HCT116 (cell line): ENCODE data around the gene WNT7B. TPM values are rescaled to one million over a fixed set of nuclear protein-coding genes. Genes with fewer than 3 reads are reported as not detected.

ENCODE experiments used
- ATAC-seq: fragments of 200-7000 bp; cut with Tn5 transposase; 2 replicates; pipeline ENCODE4 v1.9.1; 2020; ENCODE audit warnings: mild to moderate bottlenecking, moderate library complexity
- BruUV-seq: library from RNA; stranded (reverse); fragments of 400-500 nt; replicated peaks from 2 replicates; lab custom pipeline; 2021; lab: Mats Ljungman, UMichigan
- CTCF ChIA-PET: fragments of 300-600 bp; sonication (Branson Sonifier 250); formaldehyde crosslinking; loops from one replicate; lab custom pipeline; 2021; ENCODE audit warnings: antibody characterized with exemption; lab: Charles Lee
- POLR2A ChIA-PET: fragments of 300-600, 350-600 bp; sonication (Branson Sonifier 250); formaldehyde crosslinking; loops from one replicate; lab custom pipeline; 2021; ENCODE audit warnings: antibody characterized with exemption; lab: Charles Lee
- RAD21 ChIA-PET, 2 experiments: fragments of 300-600 bp; sonication (Branson Sonifier 250); formaldehyde crosslinking; loops; one replicate each; lab custom pipeline; 2023; ENCODE audit warnings: low total read pairs in 2 of 2; ENCODE audit not compliant: uncharacterized antibody in 2 of 2, unreplicated experiment in 2 of 2, low non-redundant PET in 1 of 2; lab: Charles Lee
- DNase-seq: peaks from one replicate; pipeline ENCODE4 v3.0.0-alpha.2; 2010; ENCODE audit warnings: low read depth, low spot score
- H2AFZ ChIP-seq: fragments of 200-600 bp; shearing (Covaris generic), sonication (generic); 2 replicates; pipeline ENCODE4 v1.6.1; 2017; ENCODE audit warnings: low read depth, mixed run types, mixed read lengths, antibody characterized with exemption, low read length; ENCODE audit not compliant: poor library complexity, severe bottlenecking
- H3K27ac ChIP-seq: 2 replicates; pipeline ENCODE4 v1.5.1; 2012; ENCODE audit warnings: low read depth, low read length
- H3K27me3 ChIP-seq: fragments of 200-600 bp; sonication (generic); 2 replicates; pipeline ENCODE4 v1.6.1; 2016; ENCODE audit warnings: mixed run types, low read length, mixed read lengths; ENCODE audit not compliant: insufficient read depth
- H3K36me3 ChIP-seq, 2 experiments: fragments of 200-500 bp in 1 of 2; fragments of 200-600 bp in 1 of 2; sonication (Bioruptor generic) in 1 of 2; sonication (generic) in 1 of 2; 2 replicates each; pipeline versions ENCODE4 v1.5.1 to v1.6.1; 2014 to 2016; ENCODE audit warnings: low read length in 2 of 2, inconsistent platforms in 1 of 2, mixed read lengths in 1 of 2, mixed run types in 1 of 2; ENCODE audit not compliant: insufficient read depth in 2 of 2, control insufficient read depth in 1 of 2
- H3K4me1 ChIP-seq, 2 experiments: fragments of 200-600 bp in 1 of 2; sonication (generic) in 1 of 2; 2 replicates each; pipeline versions ENCODE4 v1.5.1 to v1.6.1; 2012 to 2017; ENCODE audit warnings: low read length in 2 of 2, inconsistent platforms in 1 of 2, mild to moderate bottlenecking in 1 of 2, mixed read lengths in 1 of 2, mixed run types in 1 of 2, moderate library complexity in 1 of 2; ENCODE audit not compliant: insufficient read depth in 2 of 2, control insufficient read depth in 1 of 2
- H3K4me2 ChIP-seq: fragments of 200-600 bp; sonication (generic); 2 replicates; pipeline ENCODE4 v1.6.1; 2017; ENCODE audit warnings: mixed run types, low read length, mixed read lengths
- H3K4me3 ChIP-seq, 2 experiments: fragments of 200-600 bp in 1 of 2; sonication (generic) in 1 of 2; replicated peaks in 1 of 2; 2 replicates each; pipeline ENCODE4 v1.5.1; 2011 to 2016; ENCODE audit warnings: low read length in 2 of 2, control low read depth in 1 of 2, low read depth in 1 of 2, mild to moderate bottlenecking in 1 of 2, mixed read lengths in 1 of 2, mixed run types in 1 of 2
- H3K79me2 ChIP-seq: fragments of 200-600 bp; sonication (generic); 2 replicates; pipeline ENCODE4 v1.6.1; 2017; ENCODE audit warnings: mild to moderate bottlenecking, mixed run types, low read length, moderate library complexity, mixed read lengths; ENCODE audit not compliant: insufficient read depth
- H3K9ac ChIP-seq: fragments of 200-600 bp; sonication (generic); 2 replicates; pipeline ENCODE4 v1.6.1; 2016; ENCODE audit warnings: low read length, mixed read lengths
- H3K9me2 ChIP-seq: fragments of 200-600 bp; sonication (generic), shearing (Covaris generic); 2 replicates; pipeline ENCODE4 v1.6.1; 2017; ENCODE audit warnings: mixed run types, mild to moderate bottlenecking, moderate library complexity; ENCODE audit not compliant: insufficient read depth
- H3K9me3 ChIP-seq, 2 experiments: fragments of 200-500 bp in 1 of 2; fragments of 200-600 bp in 1 of 2; sonication (Bioruptor generic) in 1 of 2; sonication (generic) in 1 of 2; 2 replicates each; pipeline ENCODE4 v1.6.1; 2014 to 2017; ENCODE audit warnings: low read length in 2 of 2, mixed read lengths in 2 of 2, inconsistent platforms in 1 of 2, low read depth in 1 of 2, mild to moderate bottlenecking in 1 of 2, mixed run types in 1 of 2, moderate library complexity in 1 of 2; ENCODE audit not compliant: control insufficient read depth in 1 of 2, insufficient read depth in 1 of 2
- H4K20me1 ChIP-seq: fragments of 200-600 bp; sonication (generic), shearing (Covaris generic); 2 replicates; pipeline ENCODE4 v1.6.1; 2017; ENCODE audit warnings: mixed run types, mild to moderate bottlenecking, moderate library complexity; ENCODE audit not compliant: insufficient read depth
- ATF3 ChIP-seq: IDR thresholded peaks from 2 replicates; pipeline ENCODE4 v1.6.1; 2012
- CBX3 ChIP-seq: IDR thresholded peaks from 2 replicates; pipeline ENCODE4 v1.6.1; 2012; ENCODE audit warnings: low read depth
- CTCF ChIP-seq, 3 experiments: fragments of 200-600 bp in 1 of 3; sonication (generic) in 1 of 3; IDR thresholded peaks in 2 of 3; conservative IDR thresholded peaks in 1 of 3; 2 replicates each; pipeline ENCODE4 v1.5.1; 2012 to 2017; ENCODE audit warnings: low read depth in 2 of 3, low read length in 2 of 3, antibody characterized with exemption in 1 of 3, borderline replicate concordance in 1 of 3, control low read depth in 1 of 3, mild to moderate bottlenecking in 1 of 3, mixed read lengths in 1 of 3, mixed run types in 1 of 3, moderate library complexity in 1 of 3; ENCODE audit not compliant: insufficient read depth in 1 of 3
- EZH2phosphoT487 ChIP-seq: fragments of 200-600 bp; IDR thresholded peaks from 2 replicates; pipeline ENCODE4 v1.6.1; 2018; ENCODE audit warnings: antibody characterized with exemption, borderline replicate concordance
- FOSL1 ChIP-seq: IDR thresholded peaks from 2 replicates; pipeline ENCODE4 v1.6.1; 2012; ENCODE audit warnings: low read depth
- MAX ChIP-seq: IDR thresholded peaks from 2 replicates; pipeline ENCODE4 v1.6.1; 2012
- RAD21 ChIP-seq: IDR thresholded peaks from 2 replicates; pipeline ENCODE4 v1.6.1; 2012; ENCODE audit warnings: low read depth, mild to moderate bottlenecking
- SRF ChIP-seq: IDR thresholded peaks from 2 replicates; pipeline ENCODE4 v1.6.1; 2012; ENCODE audit warnings: low read depth
- ZBTB33 ChIP-seq: IDR thresholded peaks from 2 replicates; pipeline ENCODE4 v1.6.1; 2011; ENCODE audit warnings: mild to moderate bottlenecking, low read length, moderate library complexity; ENCODE audit not compliant: insufficient replicate concordance; ENCODE audit errors: extremely low read depth
- ZFX ChIP-seq: fragments of 450-650 bp; IDR thresholded peaks from 2 replicates; pipeline ENCODE4 v1.6.1; 2017
- intact Hi-C: fragments of 100-400 bp; cut with micrococcal nuclease; formaldehyde crosslinking; loops from 2 replicates; pipeline ENCODE4 v1.10.0; 2022
- total RNA-seq: library from RNA; stranded (reverse); gene quantifications from one replicate; pipeline ENCODE4 v1.2.1, GENCODE V29; 2021; ENCODE audit not compliant: unreplicated experiment

The WNT7B gene
- total RNA-seq, 1 experiment from 2014 or later, result 10.5 TPM

- no peak overlapping the region for H3K27ac ChIP-seq
- ATAC-seq (no peak), DNase-seq (no peak)
- H3K9me2 ChIP-seq, result no peaks in the 10 kb centered on the region
- ChIA-PET POLR2A (no interaction called here), CTCF (no interaction called here)
- no peaks in the 10 kb centered on the region for H3K4me1 ChIP-seq
- no peak overlapping the region for H3K9ac ChIP-seq
- no peaks in the 10 kb centered on the region for H4K20me1 ChIP-seq
- H3K4me2 ChIP-seq, result no peak overlapping the region
- BruUV-seq, result no TSS peak
- intact Hi-C loops, result no loop called here
- TF ChIP-seq ATF3, result no peak
- no peak for TF ChIP-seq ZBTB33
- no peak for TF ChIP-seq SRF
- TF ChIP-seq CTCF (IDR thresholded peaks at IDR 0.05 in 2 of 3, conservative IDR thresholded peaks at IDR 0.05 in 1 of 3; ENCODE audit: borderline replicate concordance in 1 of 3, insufficient read depth in 1 of 3, low read depth in 2 of 3, low read length in 2 of 3), result no peak
- TF ChIP-seq RAD21, result no peak
- TF ChIP-seq ZFX, result no peak
- TF ChIP-seq MAX, result no peak
- TF ChIP-seq FOSL1, result no peak
- no peak for TF ChIP-seq EZH2phosphoT487
- no peak for TF ChIP-seq CBX3
- TF ChIP-seq, all 23 proteins: peak for 0
- Histone ChIP-seq H3K27me3 (no peaks in the 10 kb centered on the region), H2AFZ (no peak overlapping the region), H3K9me3 (no peaks in the 10 kb centered on the region), H3K36me3 (no peaks in the 10 kb centered on the region), H3K79me2 (no peaks in the 10 kb centered on the region), H3K4me3 (no peak overlapping the region)
- RAD21 ChIA-PET, result no interaction called here
These were observed 27.1 kb downstream of the WNT7B start for GRCh38 chr22:45949891-45950290.
